ENCODE data around the gene BDKRB1.
"Not testable (repeated sequence)": the region's sequence is repeated elsewhere in the genome, so short reads cannot be mapped to it uniquely, and the experiment has no call there.

BDKRB1 gene

GRCh38 chr14:96233661-96234060 lies 22.3 kb upstream of the BDKRB1 start:
- no peak for DNase-seq (ENCODE audit: low read depth in 3 of 3)

- no peak for DNase-seq (ENCODE audit: low read depth in 3 of 3)
Observed at GRCh38 chr14:96235426-96235825, 20.6 kb upstream of the BDKRB1 start.

- no peak for DNase-seq (ENCODE audit: low read depth in 3 of 3)
Observed at GRCh38 chr14:96237641-96238040, 18.4 kb upstream of the BDKRB1 start.

- no peak for DNase-seq (ENCODE audit: low read depth in 3 of 3)
Observed at GRCh38 chr14:96238676-96239265, 17.2 kb upstream of the BDKRB1 start.

GRCh38 chr14:96239711-96240141 lies 16.3 kb upstream of the BDKRB1 start:
- no peak for DNase-seq (ENCODE audit: low read depth in 3 of 3)

- no peak for DNase-seq (ENCODE audit: low read depth in 3 of 3)
Observed at GRCh38 chr14:96240641-96241040, 15.4 kb upstream of the BDKRB1 start.

- DNase-seq (ENCODE audit: low read depth in 3 of 3), result no peak
Observed at GRCh38 chr14:96242126-96242525, 13.9 kb upstream of the BDKRB1 start.

- no peak for DNase-seq (ENCODE audit: low read depth in 3 of 3)
Observed at GRCh38 chr14:96243785-96244184, 12.2 kb upstream of the BDKRB1 start.

GRCh38 chr14:96245074-96245473 lies 10.9 kb upstream of the BDKRB1 start:
- DNase-seq (ENCODE audit: low read depth in 3 of 3), result not testable (repeated sequence)

GRCh38 chr14:96245710-96246538 lies 10.1 kb upstream of the BDKRB1 start:
- DNase-seq (ENCODE audit: low read depth in 3 of 3), result no peak

GRCh38 chr14:96246539-96246847 lies 9.5 kb upstream of the BDKRB1 start:
- no peak for DNase-seq (ENCODE audit: low read depth in 3 of 3)

GRCh38 chr14:96247031-96247430 lies 9.0 kb upstream of the BDKRB1 start:
- no peak for DNase-seq (ENCODE audit: low read depth in 3 of 3)

GRCh38 chr14:96249029-96249428 lies 7.0 kb upstream of the BDKRB1 start:
- no peak for DNase-seq (ENCODE audit: low read depth in 3 of 3)

GRCh38 chr14:96250485-96250884 lies 5.5 kb upstream of the BDKRB1 start:
- DNase-seq (ENCODE audit: low read depth in 3 of 3), result no peak

GRCh38 chr14:96251656-96252155 lies 4.3 kb upstream of the BDKRB1 start:
- no peak for DNase-seq (ENCODE audit: low read depth in 3 of 3)

- DNase-seq (ENCODE audit: low read depth in 3 of 3), result no peak
Observed at GRCh38 chr14:96252323-96252998, 3.5 kb upstream of the BDKRB1 start.

- no peak for DNase-seq (ENCODE audit: low read depth in 3 of 3)
Observed at GRCh38 chr14:96252999-96253539, 2.9 kb upstream of the BDKRB1 start.

- no peak for DNase-seq (ENCODE audit: low read depth in 3 of 3)
Observed at GRCh38 chr14:96254687-96255086, 1.3 kb upstream of the BDKRB1 start.

- no peak for DNase-seq (ENCODE audit: low read depth in 3 of 3)
Observed at GRCh38 chr14:96256407-96256806, 397 bp downstream of the BDKRB1 start.

- DNase-seq (ENCODE audit: low read depth in 3 of 3), result no peak
Observed at GRCh38 chr14:96257056-96257455, 1.0 kb downstream of the BDKRB1 start.

GRCh38 chr14:96257900-96258299 lies 1.9 kb downstream of the BDKRB1 start:
- DNase-seq (ENCODE audit: low read depth in 3 of 3), result no peak

GRCh38 chr14:96260341-96260821 lies 4.4 kb downstream of the BDKRB1 start:
- DNase-seq (ENCODE audit: low read depth in 3 of 3), result no peak
